OCI-LY7 (cell line): ENCODE results near the gene DYNC1I1.

ENCODE experiments used
- EZH2phosphoT487 ChIP-seq: fragments of 200-600 bp; sonication (generic); IDR thresholded peaks from 2 replicates; pipeline ENCODE4 v1.6.1; 2018; ENCODE audit warnings: low read depth, borderline replicate concordance, mild to moderate bottlenecking, mixed run types, antibody characterized with exemption, low read length, moderate library complexity, mixed read lengths
- TF ChIP-seq, protein P1 (sequence below): fragments of 200-600 bp; sonication (generic); conservative IDR thresholded peaks from 2 replicates; pipeline ENCODE4 v1.5.1; 2014; ENCODE audit warnings: mild to moderate bottlenecking, antibody characterized with exemption, low read length, moderate library complexity, mixed read lengths

DNA sequence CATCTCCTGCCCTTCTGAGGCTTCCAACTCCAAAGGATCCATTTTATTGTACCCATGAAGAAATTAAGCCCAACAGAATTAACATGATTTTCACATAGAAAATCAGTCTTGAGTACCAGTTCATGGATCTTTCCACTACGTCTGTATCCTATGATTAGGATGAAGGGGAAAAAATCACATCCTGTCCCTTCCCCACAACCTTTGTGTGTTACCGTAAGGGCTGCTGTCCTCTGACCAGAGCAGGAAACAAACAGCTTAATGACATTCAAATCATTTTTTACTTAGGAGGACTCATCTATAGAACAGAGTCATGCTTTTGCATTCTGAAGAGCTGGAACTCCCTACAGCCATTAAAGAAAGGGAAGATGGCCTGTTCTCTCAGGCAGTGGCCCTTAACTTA lies 241.5 kb downstream of the DYNC1I1 start:
- TF ChIP-seq, protein P1, sequence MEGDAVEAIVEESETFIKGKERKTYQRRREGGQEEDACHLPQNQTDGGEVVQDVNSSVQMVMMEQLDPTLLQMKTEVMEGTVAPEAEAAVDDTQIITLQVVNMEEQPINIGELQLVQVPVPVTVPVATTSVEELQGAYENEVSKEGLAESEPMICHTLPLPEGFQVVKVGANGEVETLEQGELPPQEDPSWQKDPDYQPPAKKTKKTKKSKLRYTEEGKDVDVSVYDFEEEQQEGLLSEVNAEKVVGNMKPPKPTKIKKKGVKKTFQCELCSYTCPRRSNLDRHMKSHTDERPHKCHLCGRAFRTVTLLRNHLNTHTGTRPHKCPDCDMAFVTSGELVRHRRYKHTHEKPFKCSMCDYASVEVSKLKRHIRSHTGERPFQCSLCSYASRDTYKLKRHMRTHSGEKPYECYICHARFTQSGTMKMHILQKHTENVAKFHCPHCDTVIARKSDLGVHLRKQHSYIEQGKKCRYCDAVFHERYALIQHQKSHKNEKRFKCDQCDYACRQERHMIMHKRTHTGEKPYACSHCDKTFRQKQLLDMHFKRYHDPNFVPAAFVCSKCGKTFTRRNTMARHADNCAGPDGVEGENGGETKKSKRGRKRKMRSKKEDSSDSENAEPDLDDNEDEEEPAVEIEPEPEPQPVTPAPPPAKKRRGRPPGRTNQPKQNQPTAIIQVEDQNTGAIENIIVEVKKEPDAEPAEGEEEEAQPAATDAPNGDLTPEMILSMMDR: no peak
- TF ChIP-seq EZH2phosphoT487: no peak
